NCI-H146 treated with DMSO at 0.1 percent for 48 hours (cell line): ENCODE results near the gene CALD1.

ENCODE experiments used
- DNase-seq: peaks from one replicate; lab custom pipeline; 2025; ENCODE audit not compliant: unreplicated experiment; lab: John Stamatoyannopoulos, UW

The CALD1 gene

GRCh38 chr7:134916171-134916883 is 136.9 kb downstream of the CALD1 start:
- DNase-seq, result no peak

GRCh38 chr7:134919240-134919641 is 139.8 kb downstream of the CALD1 start:
- DNase-seq, result no peak

GRCh38 chr7:134920026-134920753 is 140.8 kb downstream of the CALD1 start:
- DNase-seq, result no peak

GRCh38 chr7:134922720-134923704 is 143.6 kb downstream of the CALD1 start:
- no peak for DNase-seq

GRCh38 chr7:134925766-134926165 is 146.3 kb downstream of the CALD1 start:
- no peak for DNase-seq

GRCh38 chr7:134926396-134926795 is 147.0 kb downstream of the CALD1 start:
- DNase-seq, result no peak

- no peak for DNase-seq
Measured at GRCh38 chr7:134927076-134927475, 147.6 kb downstream of the CALD1 start.

GRCh38 chr7:134927723-134928122 is 148.3 kb downstream of the CALD1 start:
- no peak for DNase-seq

- no peak for DNase-seq
Measured at GRCh38 chr7:134928554-134928953, 149.1 kb downstream of the CALD1 start.

GRCh38 chr7:134931487-134931886 is 152.1 kb downstream of the CALD1 start:
- DNase-seq, result no peak

GRCh38 chr7:134932707-134933370 is 153.4 kb downstream of the CALD1 start:
- no peak for DNase-seq

GRCh38 chr7:134933460-134934068 is 154.1 kb downstream of the CALD1 start:
- no peak for DNase-seq

- DNase-seq, result no peak
Measured at GRCh38 chr7:134935701-134936100, 156.3 kb downstream of the CALD1 start.

- no peak for DNase-seq
Measured at GRCh38 chr7:134936893-134937510, 157.6 kb downstream of the CALD1 start.

- DNase-seq, result no peak
Measured at GRCh38 chr7:134938141-134938540, 158.7 kb downstream of the CALD1 start.

- no peak for DNase-seq
Measured at GRCh38 chr7:134939136-134939535, 159.7 kb downstream of the CALD1 start.

- DNase-seq, result no peak
Measured at GRCh38 chr7:134940729-134941128, 161.3 kb downstream of the CALD1 start.

GRCh38 chr7:134941185-134941900 is 161.9 kb downstream of the CALD1 start:
- no peak for DNase-seq

- DNase-seq, result no peak
Measured at GRCh38 chr7:134941952-134942351, 162.5 kb downstream of the CALD1 start.
